ENCODE measurements around the gene SYT7. TPM values are rescaled to one million over a fixed set of nuclear protein-coding genes. Genes with fewer than 3 reads are reported as not detected.

Gene SYT7
- polyA plus RNA-seq, 1 experiment: 0.45 TPM

DNA sequence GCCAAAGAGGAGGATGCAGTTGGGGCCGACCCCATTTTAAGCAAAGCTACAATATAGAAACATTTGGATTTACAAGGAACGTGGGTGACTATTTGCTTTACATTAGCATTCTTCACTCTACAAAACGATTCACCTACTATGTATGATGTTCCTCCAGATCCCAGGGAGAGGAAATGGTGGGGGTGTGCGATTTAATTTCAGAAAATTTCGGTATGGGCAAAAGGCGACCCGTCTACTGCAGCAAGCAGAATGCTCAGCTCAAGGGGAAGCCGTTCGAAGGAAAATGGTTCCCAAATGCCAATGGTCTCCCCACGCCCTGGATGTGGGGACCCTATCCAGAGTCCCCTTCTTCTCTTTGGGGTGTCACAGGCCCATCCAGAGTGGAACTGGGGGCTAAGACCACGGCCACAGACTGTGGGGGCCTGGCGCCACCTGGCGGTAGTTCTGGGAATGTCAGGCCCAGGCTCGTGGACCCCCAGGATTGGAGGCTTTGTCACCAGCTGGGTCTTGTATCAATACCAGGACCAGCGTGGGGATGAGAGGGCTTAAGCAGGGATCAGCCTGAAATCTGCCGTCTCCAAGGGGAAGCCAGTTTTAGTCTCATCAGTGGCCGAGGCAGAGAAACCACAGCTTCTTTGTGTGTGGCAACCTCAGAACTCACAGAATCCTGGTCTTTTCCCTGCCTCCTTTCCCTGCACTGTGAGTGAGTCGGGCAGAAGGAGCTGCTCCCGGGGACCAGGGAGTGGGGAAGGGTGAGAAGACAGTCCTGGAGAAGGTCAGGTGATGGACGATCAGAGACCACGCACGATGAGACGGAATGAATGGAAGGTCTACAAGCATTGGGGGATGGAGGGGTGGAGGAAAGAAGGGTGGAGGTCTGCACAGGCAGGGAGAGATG lies 64.0 kb downstream of the SYT7 start:
- ChIA-PET POLR2A (interaction anchor here (0.8 to 1.4 kb wide), 2 partner anchors 39 to 71 kb away, joined by 3 to 4 read pairs; no protein-coding TSS in a partner anchor), CTCF (interaction anchor here (0.6 to 4.4 kb wide), 49 partner anchors 9 to 213 kb away, joined by 3 to 139 read pairs (median 6); partner anchors contain the start of genes LRRC10B and SDHAF2)
- Histone ChIP-seq H3K27me3 (ENCODE audit: control insufficient read depth, insufficient read depth, low read length) (peaks cover 15% of the 10 kb centered on the region), H3K4me3 (ENCODE audit: low read depth, low read length) (no peak overlapping the region), H3K27ac (ENCODE audit: low read depth, low read length) (no peak overlapping the region), H3K9me3 (ENCODE audit: control insufficient read depth, insufficient read depth, low read length) (no peaks in the 10 kb centered on the region; the same call in 1 of the 2 replicates)
- TF ChIP-seq, protein P1, sequence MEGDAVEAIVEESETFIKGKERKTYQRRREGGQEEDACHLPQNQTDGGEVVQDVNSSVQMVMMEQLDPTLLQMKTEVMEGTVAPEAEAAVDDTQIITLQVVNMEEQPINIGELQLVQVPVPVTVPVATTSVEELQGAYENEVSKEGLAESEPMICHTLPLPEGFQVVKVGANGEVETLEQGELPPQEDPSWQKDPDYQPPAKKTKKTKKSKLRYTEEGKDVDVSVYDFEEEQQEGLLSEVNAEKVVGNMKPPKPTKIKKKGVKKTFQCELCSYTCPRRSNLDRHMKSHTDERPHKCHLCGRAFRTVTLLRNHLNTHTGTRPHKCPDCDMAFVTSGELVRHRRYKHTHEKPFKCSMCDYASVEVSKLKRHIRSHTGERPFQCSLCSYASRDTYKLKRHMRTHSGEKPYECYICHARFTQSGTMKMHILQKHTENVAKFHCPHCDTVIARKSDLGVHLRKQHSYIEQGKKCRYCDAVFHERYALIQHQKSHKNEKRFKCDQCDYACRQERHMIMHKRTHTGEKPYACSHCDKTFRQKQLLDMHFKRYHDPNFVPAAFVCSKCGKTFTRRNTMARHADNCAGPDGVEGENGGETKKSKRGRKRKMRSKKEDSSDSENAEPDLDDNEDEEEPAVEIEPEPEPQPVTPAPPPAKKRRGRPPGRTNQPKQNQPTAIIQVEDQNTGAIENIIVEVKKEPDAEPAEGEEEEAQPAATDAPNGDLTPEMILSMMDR (IDR thresholded peaks at IDR 0.05; ENCODE audit: low read depth, low read length): peak; percentile 97
- no peak for DNase-seq (ENCODE audit: low read depth, low spot score)

DNA sequence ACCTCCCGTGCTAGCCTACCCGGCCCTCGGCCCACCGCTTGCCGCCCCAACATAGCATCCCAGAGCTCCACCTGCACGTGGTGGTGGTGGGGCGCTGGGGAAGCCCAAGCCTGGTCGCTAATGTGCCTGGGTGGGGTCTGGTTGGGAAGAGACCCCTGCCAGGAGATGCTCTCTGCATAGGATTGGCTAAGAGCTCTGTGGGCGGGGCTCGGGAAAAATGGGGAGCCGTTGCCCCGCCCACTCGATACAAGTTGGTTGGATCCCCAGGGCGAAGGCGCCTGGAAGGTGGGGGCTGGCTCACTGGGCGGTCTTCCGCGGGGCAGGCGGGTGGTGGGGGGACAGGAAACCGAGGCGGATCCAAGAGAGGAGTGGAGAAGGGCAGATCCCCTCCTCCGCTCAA lies 64.7 kb downstream of the SYT7 start:
- Histone ChIP-seq H3K4me3 (ENCODE audit: low read depth, low read length) (no peak overlapping the region), H3K27me3 (ENCODE audit: control insufficient read depth, insufficient read depth, low read length) (peaks cover 14% of the 10 kb centered on the region), H3K9me3 (ENCODE audit: control insufficient read depth, insufficient read depth, low read length) (no peaks in the 10 kb centered on the region; the same call in 1 of the 2 replicates), H3K27ac (ENCODE audit: low read depth, low read length) (no peak overlapping the region)
- ChIA-PET POLR2A (interaction anchor here (1.4 kb wide), 1 partner anchor 38 kb away, joined by 4 read pairs; no protein-coding TSS in a partner anchor), CTCF (interaction anchor here (0.6 to 4.4 kb wide), 42 partner anchors 8 to 213 kb away, joined by 3 to 139 read pairs (median 8); partner anchors contain the start of genes LRRC10B and SDHAF2)
- TF ChIP-seq, protein P1 (IDR thresholded peaks at IDR 0.05; ENCODE audit: low read depth, low read length): no peak
- DNase-seq (ENCODE audit: low read depth, low spot score): no peak

DNA sequence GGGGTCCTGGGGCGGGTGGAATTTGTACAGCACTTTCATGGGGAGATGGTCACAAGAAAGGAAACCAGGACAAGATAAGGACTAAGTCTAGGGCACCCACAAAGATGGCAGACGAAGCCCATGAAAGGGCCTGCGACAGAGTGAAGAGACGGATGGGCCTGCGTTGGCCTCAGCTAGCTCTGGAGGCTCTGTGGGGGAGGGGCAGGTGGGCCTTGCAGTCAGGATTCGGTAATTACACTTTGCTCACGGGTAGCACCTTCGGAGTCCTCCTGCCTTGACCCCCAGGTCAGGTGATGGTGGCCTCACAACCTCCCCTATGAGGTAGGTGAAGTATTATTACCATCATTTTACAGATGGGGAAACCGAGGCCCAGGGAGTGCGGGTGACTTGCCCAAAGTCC lies 65.2 kb downstream of the SYT7 start:
- POLR2A ChIA-PET: no interaction called here

DNA sequence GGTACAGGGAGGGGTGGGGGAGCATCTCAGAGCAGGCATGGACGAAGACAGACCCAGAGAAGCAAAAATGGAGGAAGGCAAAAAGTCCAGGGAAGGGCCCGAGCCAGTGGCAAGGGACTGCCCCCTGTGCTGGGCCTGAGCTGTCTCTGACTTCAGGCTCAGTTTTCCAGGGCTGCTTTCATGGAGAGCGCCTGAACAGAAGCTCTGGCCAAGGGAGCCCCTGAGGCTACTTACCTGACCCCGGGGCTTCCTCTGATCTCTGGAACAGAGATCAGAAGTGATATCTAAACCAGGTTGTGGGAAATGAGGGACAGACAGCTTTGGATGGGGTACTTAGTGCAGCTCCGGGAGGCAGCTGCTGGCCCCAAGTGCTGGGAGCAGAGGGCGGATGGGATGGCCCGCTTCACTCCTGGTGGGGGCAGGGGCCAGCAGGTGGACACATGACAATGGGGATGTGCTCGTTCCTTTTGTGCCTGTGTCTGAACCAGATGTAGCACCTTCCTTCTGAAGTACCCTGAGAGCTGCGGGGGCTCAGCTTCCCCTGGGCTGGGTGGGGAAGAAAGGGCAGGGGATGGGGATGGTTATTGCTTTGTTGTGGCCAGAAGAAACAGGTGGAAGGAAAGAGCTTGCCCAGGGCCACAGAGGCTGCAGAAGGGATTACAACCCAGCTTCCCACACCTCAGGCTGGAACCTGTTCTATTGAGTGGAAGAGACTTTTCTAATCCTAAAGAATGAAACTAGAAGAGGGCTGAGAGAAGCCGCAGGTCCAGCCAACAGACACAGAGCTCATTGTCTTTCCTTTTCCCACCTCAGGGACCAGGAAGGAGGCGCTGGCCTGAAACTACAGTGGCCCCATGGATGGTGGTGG lies 66.6 kb downstream of the SYT7 start:
- no peak for DNase-seq (ENCODE audit: low read depth, low spot score)
- TF ChIP-seq, protein P1 (IDR thresholded peaks at IDR 0.05; ENCODE audit: low read depth, low read length): no peak
- CTCF ChIA-PET: interaction anchor here (1.0 to 1.7 kb wide), 4 partner anchors 36 to 115 kb away, joined by 3 to 10 read pairs (median 5); no protein-coding TSS in a partner anchor
- H3K27ac ChIP-seq (ENCODE audit: low read depth, low read length): no peak overlapping the region
- peaks cover 3% of the 10 kb centered on the region; the same call in 1 of the 2 replicates for H3K9me3 ChIP-seq (ENCODE audit: control insufficient read depth, insufficient read depth, low read length)
- POLR2A ChIA-PET: no interaction called here
- H3K27me3 ChIP-seq (ENCODE audit: control insufficient read depth, insufficient read depth, low read length): peaks cover 25% of the 10 kb centered on the region
- H3K4me3 ChIP-seq (ENCODE audit: low read depth, low read length): no peak overlapping the region

More for the DNA sequence above, 65.2 kb downstream of the SYT7 start:
- H3K27ac ChIP-seq (ENCODE audit: low read depth, low read length): no peak overlapping the region
- CTCF ChIA-PET: interaction anchor here (1.1 to 4.4 kb wide), 20 partner anchors 8 to 123 kb away, joined by 3 to 139 read pairs (median 17); partner anchors contain the start of genes LRRC10B and SDHAF2
- no peak for DNase-seq (ENCODE audit: low read depth, low spot score)
- TF ChIP-seq, protein P1 (IDR thresholded peaks at IDR 0.05; ENCODE audit: low read depth, low read length): no peak
- H3K9me3 ChIP-seq (ENCODE audit: control insufficient read depth, insufficient read depth, low read length): no peaks in the 10 kb centered on the region; the same call in 1 of the 2 replicates
- no peak overlapping the region for H3K4me3 ChIP-seq (ENCODE audit: low read depth, low read length)
- H3K27me3 ChIP-seq (ENCODE audit: control insufficient read depth, insufficient read depth, low read length): peaks cover 17% of the 10 kb centered on the region

Data from AG04450 (cell line).